Stimulated activated CD4-positive, alpha-beta T cell treated with anti-CD3 and anti-CD28 coated beads, Interleukin-4, amount 100 ng/mL, for 24 hours (primary cell): ENCODE results near the gene PREB.
A peak's percentile ranks its signal among the peaks of the same experiment; 100 is the strongest.
"Not testable (repeated sequence)": the region's sequence is repeated elsewhere in the genome, so short reads cannot be mapped to it uniquely, and the experiment has no call there.

Experiments used
- DNase-seq: peaks from one replicate; pipeline ENCODE4 v3.0.0-alpha.2; 2020

The PREB gene

GRCh38 chr2:27123302-27124150 is 10.9 kb downstream of the PREB start, which contains the start of gene ABHD1:
ABHD1 (plus strand) TSS chr2:27123815; CDS start chr2:27123949, 134 bp downstream.
- peak; percentile 61 for DNase-seq

GRCh38 chr2:27122791-27123190 is 11.6 kb downstream of the PREB start:
- no peak for DNase-seq

GRCh38 chr2:27121906-27122305 is 12.5 kb downstream of the PREB start:
- no peak for DNase-seq

- DNase-seq = not testable (repeated sequence)
Measured at GRCh38 chr2:27119330-27119670, 15.1 kb downstream of the PREB start.

GRCh38 chr2:27118525-27119329 is 15.7 kb downstream of the PREB start, which contains the start of gene CGREF1:
CGREF1 (minus strand) TSS chr2:27119128; CDS start chr2:27104366, 14,762 bp downstream.
- DNase-seq = no peak

- DNase-seq = no peak
Measured at GRCh38 chr2:27117995-27118524, 16.4 kb downstream of the PREB start.

GRCh38 chr2:27115519-27115918 is 18.9 kb downstream of the PREB start:
- DNase-seq = no peak

GRCh38 chr2:27111392-27112078 is 22.9 kb downstream of the PREB start:
- not testable (repeated sequence) for DNase-seq

- DNase-seq = not testable (repeated sequence)
Measured at GRCh38 chr2:27110603-27111352, 23.7 kb downstream of the PREB start.

GRCh38 chr2:27109083-27109482 is 25.4 kb downstream of the PREB start:
- no peak for DNase-seq

- DNase-seq = no peak
Measured at GRCh38 chr2:27108221-27108620, 26.2 kb downstream of the PREB start.

- no peak for DNase-seq
Measured at GRCh38 chr2:27105981-27106380, 28.5 kb downstream of the PREB start.

GRCh38 chr2:27102329-27102728 is 32.1 kb downstream of the PREB start:
- no peak for DNase-seq

GRCh38 chr2:27100036-27100435 is 34.4 kb downstream of the PREB start:
- DNase-seq = no peak

GRCh38 chr2:27099334-27099955 is 35.0 kb downstream of the PREB start:
- DNase-seq = no peak

GRCh38 chr2:27097341-27097740 is 37.1 kb downstream of the PREB start:
- DNase-seq = no peak

- DNase-seq = no peak
Measured at GRCh38 chr2:27096748-27097297, 37.6 kb downstream of the PREB start.

GRCh38 chr2:27095745-27096651 is 38.4 kb downstream of the PREB start:
- DNase-seq = peak; percentile 48

GRCh38 chr2:27095427-27095744 is 39.0 kb downstream of the PREB start:
- DNase-seq = no peak

GRCh38 chr2:27094353-27094984 is 40.0 kb downstream of the PREB start:
- DNase-seq = no peak
